ENCODE measurements around the gene MUC20.
"Not testable (repeated sequence)": the region's sequence is repeated elsewhere in the genome, so short reads cannot be mapped to it uniquely, and the experiment has no call there.

- not testable (repeated sequence) for TF ChIP-seq CTCF (IDR thresholded peaks at IDR 0.05); ZFX (IDR thresholded peaks at IDR 0.05; ENCODE audit: borderline replicate concordance)
Observed at GRCh38 chr3:195681458-195682103, 39.2 kb upstream of the MUC20 start.
